IMR-90 (cell line): ENCODE results near the gene RIPOR2. TPM values are rescaled to one million over a fixed set of nuclear protein-coding genes. Genes with fewer than 3 reads are reported as not detected.

Experiments
- ATAC-seq: fragments of 200-7000 bp; cut with Tn5 transposase; 2 replicates; pipeline ENCODE4 v1.9.1; 2020; ENCODE audit warnings: low read depth, mild to moderate bottlenecking, moderate library complexity
- BruUV-seq: library from RNA; stranded (reverse); fragments of 400-500 nt; replicated peaks from 2 replicates; lab custom pipeline; 2021; lab: Mats Ljungman, UMichigan
- CTCF ChIA-PET: fragments of 300-600 bp; formaldehyde crosslinking; extraction: SDS; loops from one replicate; lab custom pipeline; 2021; ENCODE audit warnings: antibody characterized with exemption; lab: Yijun Ruan, JAX
- POLR2A ChIA-PET: fragments of 300-600 bp; sonication (Branson Sonifier 250); formaldehyde crosslinking; loops from one replicate; lab custom pipeline; 2022; ENCODE audit warnings: antibody characterized with exemption; ENCODE audit not compliant: unreplicated experiment; lab: Charles Lee
- DNase-seq: peaks from one replicate; pipeline ENCODE4 v3.0.0; 2013
- H2AFZ ChIP-seq: replicated peaks from 2 replicates; pipeline ENCODE3; 2013; ENCODE audit warnings: low read length, mild to moderate bottlenecking; ENCODE audit not compliant: poor library complexity
- H2AK5ac ChIP-seq: 2 replicates; pipeline ENCODE4 v1.6.1; 2013; ENCODE audit warnings: low read depth, low read length, inconsistent platforms
- H2AK9ac ChIP-seq: replicated peaks from 2 replicates; pipeline ENCODE3; 2013; ENCODE audit warnings: mild to moderate bottlenecking, low read depth, low read length, moderate library complexity; ENCODE audit not compliant: poor library complexity
- H2BK120ac ChIP-seq: 2 replicates; pipeline ENCODE4 v1.6.1; 2013; ENCODE audit warnings: low read depth, low read length, inconsistent platforms
- H2BK15ac ChIP-seq: 3 replicates; pipeline ENCODE4 v1.6.1; 2013; ENCODE audit warnings: low read depth, low read length, inconsistent platforms
- H2BK20ac ChIP-seq: 2 replicates; pipeline ENCODE4 v1.6.1; 2013; ENCODE audit warnings: low read depth, mild to moderate bottlenecking, inconsistent platforms, low read length, moderate library complexity
- H2BK5ac ChIP-seq: 2 replicates; pipeline ENCODE4 v1.6.1; 2013; ENCODE audit warnings: mild to moderate bottlenecking, low read depth, low read length, inconsistent platforms; ENCODE audit not compliant: poor library complexity, severe bottlenecking
- H3K14ac ChIP-seq: replicated peaks from 2 replicates; pipeline ENCODE4 v1.6.1; 2013; ENCODE audit warnings: low read depth, low read length, inconsistent platforms
- H3K18ac ChIP-seq: 2 replicates; pipeline ENCODE4 v1.6.1; 2013; ENCODE audit warnings: low read depth, low read length, control low read depth
- H3K23ac ChIP-seq: 2 replicates; pipeline ENCODE4 v1.6.1; 2013; ENCODE audit warnings: low read depth, low read length, inconsistent platforms
- H3K27ac ChIP-seq: 2 replicates; pipeline ENCODE4 v1.5.1; 2013; ENCODE audit warnings: mild to moderate bottlenecking, control low read depth, low read length; ENCODE audit not compliant: insufficient read depth
- H3K27me3 ChIP-seq: 2 replicates; pipeline ENCODE4 v1.6.1; 2013; ENCODE audit warnings: low read length; ENCODE audit not compliant: control insufficient read depth, insufficient read depth
- H3K36me3 ChIP-seq: 2 replicates; pipeline ENCODE4 v1.6.1; 2013; ENCODE audit warnings: low read length, mixed read lengths; ENCODE audit not compliant: control insufficient read depth, insufficient read depth
- H3K4ac ChIP-seq: 2 replicates; pipeline ENCODE4 v1.6.1; 2013; ENCODE audit warnings: low read depth, low read length, inconsistent platforms
- H3K4me1 ChIP-seq: 2 replicates; pipeline ENCODE4 v1.6.1; 2013; ENCODE audit warnings: low read length, mixed read lengths; ENCODE audit not compliant: control insufficient read depth, insufficient read depth
- H3K4me2 ChIP-seq: 2 replicates; pipeline ENCODE4 v1.6.1; 2013; ENCODE audit warnings: low read depth, mild to moderate bottlenecking, control low read depth, low read length, moderate library complexity
- H3K4me3 ChIP-seq: 2 replicates; pipeline ENCODE4 v1.5.1; 2013; ENCODE audit warnings: low read depth, mild to moderate bottlenecking, control low read depth, low read length, moderate library complexity; ENCODE audit not compliant: insufficient read depth
- H3K56ac ChIP-seq: 2 replicates; pipeline ENCODE4 v1.6.1; 2013; ENCODE audit warnings: low read length, inconsistent platforms; ENCODE audit not compliant: insufficient read depth; ENCODE audit errors: extremely low read depth
- H3K79me1 ChIP-seq, 2 experiments: 2 replicates each; pipeline ENCODE4 v1.6.1; 2013; ENCODE audit warnings: low read length in 2 of 2, inconsistent platforms in 1 of 2, low read depth in 1 of 2
- H3K9ac ChIP-seq: 2 replicates; pipeline ENCODE4 v1.6.1; 2013; ENCODE audit warnings: low read depth, low read length, control low read depth
- H3K9me1 ChIP-seq: 2 replicates; pipeline ENCODE4 v1.6.1; 2013; ENCODE audit warnings: low read length, inconsistent platforms; ENCODE audit not compliant: insufficient read depth
- H3K9me3 ChIP-seq: 2 replicates; pipeline ENCODE4 v1.6.1; 2013; ENCODE audit warnings: low read length; ENCODE audit not compliant: control insufficient read depth, insufficient read depth
- H4K20me1 ChIP-seq: 2 replicates; pipeline ENCODE4 v1.6.1; 2013; ENCODE audit warnings: low read length, inconsistent platforms; ENCODE audit not compliant: insufficient read depth
- H4K5ac ChIP-seq: 2 replicates; pipeline ENCODE4 v1.6.1; 2013; ENCODE audit warnings: mild to moderate bottlenecking, low read depth, low read length, control low read depth
- H4K8ac ChIP-seq, 2 experiments: 2 replicates each; pipeline ENCODE4 v1.6.1; 2013; ENCODE audit warnings: low read depth in 2 of 2, low read length in 2 of 2, control low read depth in 1 of 2, inconsistent platforms in 1 of 2
- H4K91ac ChIP-seq: 2 replicates; pipeline ENCODE4 v1.6.1; 2013; ENCODE audit warnings: low read depth, low read length, inconsistent platforms; ENCODE audit not compliant: insufficient read depth
- BHLHE40 ChIP-seq: fragments of 150-350 bp; IDR thresholded peaks from 2 replicates; pipeline ENCODE4 v1.6.1; 2016; ENCODE audit warnings: mild to moderate bottlenecking, low read depth, low read length
- CHD1 ChIP-seq: IDR thresholded peaks from 2 replicates; pipeline ENCODE4 v1.6.1; 2012; ENCODE audit warnings: low read depth, low read length, improper control_type of control experiment
- NFE2L2 ChIP-seq: fragments of 150-350 bp; IDR thresholded peaks from 2 replicates; pipeline ENCODE4 v1.6.1; 2016; ENCODE audit warnings: low read depth, mild to moderate bottlenecking, low read length
- POLR2A ChIP-seq: IDR thresholded peaks from 2 replicates; pipeline ENCODE4 v1.6.1; 2012; ENCODE audit warnings: mild to moderate bottlenecking, low read depth, low read length
- WGBS, 2 experiments: methylation state at CpG; one replicate each; pipeline versions ENCODE4 v1.1.5 to v1.1.7; 2013; ENCODE audit warnings: missing lambda C conversion rate in 2 of 2; ENCODE audit not compliant: insufficient read length in 1 of 2; ENCODE audit errors: extremely low coverage in 2 of 2; 5-methylcytosine and 5-hydroxymethylcytosine counted together
- dilution Hi-C: fragments of 300-500 bp; cut with HindIII; formaldehyde crosslinking; loops from one replicate; pipeline ENCODE4 v1.14.3; 2018; ENCODE audit warnings: low sequenced_read_pairs; ENCODE audit not compliant: unreplicated experiment
- in situ Hi-C: fragments of 300-500 bp; cut with MboI; formaldehyde crosslinking; loops from 3 replicates; pipeline ENCODE4 v1.14.3; 2019; ENCODE audit warnings: low sequenced_read_pairs, inconsistent platforms, mixed read lengths
- intact Hi-C: fragments of 100-400 bp; cut with micrococcal nuclease; formaldehyde crosslinking; loops from 2 replicates; pipeline ENCODE4 v1.10.0; 2022
- polyA plus RNA-seq, 3 experiments: library from polyadenylated mRNA; depleted of rRNA; stranded (reverse); fragments of >200 nt; gene quantifications; 2 replicates each; pipeline ENCODE4 v1.2.3, GENCODE V29; 2012; ENCODE audit warnings: low replicate concordance in 1 of 3
- total RNA-seq: library from RNA; depleted of rRNA; stranded (reverse); fragments of >200 nt; gene quantifications from 2 replicates; pipeline ENCODE4 v1.2.3, GENCODE V29; 2012

RIPOR2 gene
- total and polyA plus RNA-seq, 2 of the 4 experiments (the other 2 are of a cell fraction): 1.1 to 1.2 TPM

- no peak overlapping the region for H2AFZ ChIP-seq
- no peak overlapping the region for H2BK20ac ChIP-seq
- H2AK9ac ChIP-seq: no peak overlapping the region
- no peaks in the 10 kb centered on the region for H3K9me1 ChIP-seq
- H4K8ac ChIP-seq: no peak overlapping the region
- in situ Hi-C loops: no loop called here
- intact Hi-C loops: no loop called here
- ChIA-PET POLR2A (interaction anchor here (1.2 kb wide), 1 partner anchor 10 kb away, joined by 4 read pairs; no protein-coding TSS in a partner anchor), CTCF (interaction anchor here (3.1 kb wide), 1 partner anchor 9 kb away, joined by 8 read pairs; no protein-coding TSS in a partner anchor)
- ATAC-seq (no peak), DNase-seq (no peak)
- peaks cover 36% of the 10 kb centered on the region for H3K36me3 ChIP-seq
- H3K4me2 ChIP-seq: no peak overlapping the region
- no peak overlapping the region for H3K23ac ChIP-seq
- no peak overlapping the region for H3K56ac ChIP-seq
- no peak overlapping the region for H2BK5ac ChIP-seq
- no peak overlapping the region for H3K18ac ChIP-seq
- no TSS peak for BruUV-seq
- no peaks in the 10 kb centered on the region for H3K9me3 ChIP-seq
- H3K9ac ChIP-seq: no peak overlapping the region
- dilution Hi-C loops: loop anchor here (25.0 kb wide), 1 partner anchor 240 kb away; no protein-coding TSS in a partner anchor
- no peak overlapping the region for H2AK5ac ChIP-seq
- WGBS, 2 experiments: no CpG with 5 or more reads among the region's 7 CpGs
- TF ChIP-seq NFE2L2 (no peak), POLR2A (no peak), CHD1 (no peak), BHLHE40 (no peak)
- H3K4me1 ChIP-seq: no peaks in the 10 kb centered on the region
- H3K14ac ChIP-seq: no peak overlapping the region
- H2BK120ac ChIP-seq: no peak overlapping the region
- H3K4me3 ChIP-seq: no peak overlapping the region
- H4K5ac ChIP-seq: no peak overlapping the region
- H3K27me3 ChIP-seq: no peaks in the 10 kb centered on the region
- no peak overlapping the region for H3K27ac ChIP-seq
- no peak overlapping the region for H2BK15ac ChIP-seq
- H4K20me1 ChIP-seq: no peaks in the 10 kb centered on the region
- no peak overlapping the region for H4K91ac ChIP-seq
- no peak overlapping the region for H3K4ac ChIP-seq
- no peaks in the 10 kb centered on the region for H3K79me1 ChIP-seq
Observed at GRCh38 chr6:24847402-24847801, 88.4 kb downstream of the RIPOR2 start.
